ENCODE results near the gene TRMT61B.

- TF ChIP-seq POLR2A (IDR thresholded peaks at IDR 0.05; ENCODE audit: low read length), result no peak
- no peak for TF ChIP-seq GATA1 (IDR thresholded peaks at IDR 0.05; ENCODE audit: low read depth, low read length)
Measured at GRCh38 chr2:28871620-28872019, 1.5 kb upstream of the TRMT61B start.

Measured in erythroblast (primary cell).